ENCODE data around the gene PGF.
"Not testable (repeated sequence)": the region's sequence is repeated elsewhere in the genome, so short reads cannot be mapped to it uniquely, and the experiment has no call there.

PGF gene

DNA sequence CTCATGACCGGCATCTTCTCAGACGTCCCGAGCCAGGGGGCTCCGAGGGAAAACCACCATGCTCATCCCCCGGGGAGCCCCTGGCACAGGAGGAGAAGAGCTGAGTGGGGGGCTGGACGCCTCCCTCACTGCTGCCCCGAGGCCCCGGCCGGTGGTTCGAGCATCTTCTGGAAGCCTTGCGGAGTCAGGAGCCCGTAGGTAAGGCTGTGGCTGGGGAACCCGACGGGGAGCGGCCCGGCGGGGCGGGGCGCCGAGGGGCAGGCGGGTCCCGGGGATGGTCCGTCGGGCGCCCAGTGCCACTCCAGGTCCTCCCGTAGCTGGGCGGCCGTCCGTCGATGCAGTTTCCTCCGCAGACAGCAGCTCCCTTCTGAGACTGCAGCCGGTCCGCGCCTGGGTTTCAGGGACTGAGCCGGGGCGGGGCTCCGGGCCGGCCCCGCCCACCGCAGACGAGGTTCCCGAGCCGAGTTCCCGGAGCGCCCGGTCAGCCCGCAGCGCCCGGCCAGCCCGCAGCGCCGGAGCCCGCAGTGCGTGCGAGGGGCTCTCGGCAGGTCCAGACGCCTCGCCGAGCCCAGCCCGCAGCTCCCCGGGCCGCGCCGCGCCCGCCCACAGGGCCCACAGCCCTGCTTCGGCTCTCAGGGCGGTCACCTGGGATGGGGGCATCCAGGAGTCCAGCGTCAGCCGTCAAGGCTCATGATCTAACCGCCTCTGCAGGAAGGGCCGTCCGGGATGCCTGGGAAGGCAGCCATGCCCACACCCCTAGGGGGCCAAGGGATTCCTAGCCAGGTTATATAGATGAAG lies at the start of gene PGF:
Gene PGF, minus strand, starts transcription at position 369 of the 798 bp plus-strand sequence. Its CDS starts 355 bp downstream, at position 14.
- peak; percentile 38 to 51 for DNase-seq

GRCh38 chr14:75003250-75004027 lies 48.0 kb upstream of the PGF start:
- DNase-seq: peak in 1 of 2 donors; percentile 7

DNA sequence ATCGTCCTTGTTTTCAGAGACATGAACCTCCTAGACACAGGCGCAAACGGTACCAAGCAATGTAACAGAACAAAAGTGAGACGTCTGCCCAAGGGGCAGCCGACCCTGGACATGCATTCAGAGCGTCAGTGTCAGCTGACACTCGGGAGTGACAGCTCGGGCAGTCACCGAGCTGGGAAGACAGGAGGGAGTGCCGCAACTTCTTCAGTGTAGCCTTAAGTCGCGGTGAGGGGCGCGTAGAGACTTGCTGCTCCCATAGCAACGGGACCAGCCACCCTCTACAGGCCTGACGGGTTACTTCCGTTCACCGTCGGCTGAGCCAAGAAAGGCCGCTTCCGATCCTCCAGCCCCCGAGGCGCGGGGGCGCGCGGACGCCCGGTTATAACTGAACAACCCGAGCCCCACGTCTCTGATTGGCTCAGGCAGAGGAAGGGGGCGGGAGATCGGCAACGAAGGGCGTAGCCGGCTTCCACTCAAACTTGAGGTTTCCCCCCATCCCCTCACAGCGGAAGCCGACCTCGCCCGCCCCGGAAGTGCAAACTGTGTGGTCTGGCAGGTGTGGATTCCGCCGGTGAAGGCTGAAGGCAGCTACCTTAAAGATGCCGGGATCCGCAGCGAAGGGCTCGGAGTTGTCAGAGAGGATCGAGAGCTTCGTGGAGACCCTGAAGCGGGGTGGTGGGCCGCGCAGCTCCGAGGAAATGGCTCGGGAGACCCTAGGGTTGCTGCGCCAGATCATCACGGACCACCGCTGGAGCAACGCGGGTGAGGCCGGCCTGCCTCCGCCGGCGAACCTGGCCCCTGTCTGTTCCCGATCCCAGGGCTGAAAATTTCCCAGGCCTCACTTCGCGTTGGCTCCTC lies 47.2 kb upstream of the PGF start, which contains the start of gene EIF2B2:
Gene EIF2B2, plus strand, starts transcription at position 530 of the 858 bp plus-strand sequence. Its CDS starts 70 bp downstream, at position 600.
- peak; percentile 99 for DNase-seq

DNA sequence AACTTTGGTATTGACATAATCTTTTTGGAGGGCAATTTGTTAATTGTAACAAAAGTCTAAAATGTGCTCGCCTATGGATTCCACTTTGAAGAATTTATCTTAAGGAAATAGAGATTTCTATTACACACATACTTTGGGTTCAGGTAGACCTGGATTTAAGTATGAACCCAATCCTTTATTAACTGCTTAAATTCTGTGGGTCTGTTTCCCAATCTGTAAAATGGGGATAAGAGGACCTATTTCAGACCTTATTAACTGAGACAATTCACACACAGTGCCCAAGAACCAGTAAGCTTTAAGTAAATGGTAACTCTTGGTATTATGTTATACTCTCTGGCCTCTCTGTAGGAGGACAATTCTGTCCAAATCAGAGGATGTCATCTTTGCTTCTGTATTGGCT lies 46.5 kb upstream of the PGF start:
- no peak for DNase-seq

- DNase-seq: no peak
Measured at GRCh38 chr14:75001261-75001660, 45.9 kb upstream of the PGF start.

GRCh38 chr14:74995781-74996180 lies 40.4 kb upstream of the PGF start:
- not testable (repeated sequence) for DNase-seq

DNA sequence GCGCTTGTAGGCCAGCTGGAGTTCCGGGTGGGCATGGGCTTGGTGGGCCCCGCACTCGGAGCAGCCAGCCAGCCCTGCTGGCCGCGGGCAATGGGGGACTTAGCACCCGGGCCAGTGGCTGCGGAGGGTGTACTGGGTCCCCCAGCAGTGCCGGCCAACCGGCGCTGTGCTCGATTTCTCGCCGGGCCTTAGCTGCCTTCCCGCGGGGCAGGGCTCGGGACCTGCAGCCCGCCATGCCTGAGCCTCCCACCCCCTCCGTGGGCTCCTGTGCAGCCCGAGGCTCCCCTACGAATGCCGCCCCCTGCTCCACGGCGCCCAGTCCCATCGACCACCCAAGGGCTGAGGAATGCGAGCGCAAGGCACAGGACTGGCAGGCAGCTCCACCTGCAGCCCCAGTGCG lies 38.8 kb upstream of the PGF start:
- not testable (repeated sequence) for DNase-seq

GRCh38 chr14:74988993-74989392 lies 33.6 kb upstream of the PGF start:
- DNase-seq: no peak

GRCh38 chr14:74988131-74988530 lies 32.7 kb upstream of the PGF start:
- no peak for DNase-seq

GRCh38 chr14:74985806-74986205 lies 30.4 kb upstream of the PGF start:
- DNase-seq: no peak

DNA sequence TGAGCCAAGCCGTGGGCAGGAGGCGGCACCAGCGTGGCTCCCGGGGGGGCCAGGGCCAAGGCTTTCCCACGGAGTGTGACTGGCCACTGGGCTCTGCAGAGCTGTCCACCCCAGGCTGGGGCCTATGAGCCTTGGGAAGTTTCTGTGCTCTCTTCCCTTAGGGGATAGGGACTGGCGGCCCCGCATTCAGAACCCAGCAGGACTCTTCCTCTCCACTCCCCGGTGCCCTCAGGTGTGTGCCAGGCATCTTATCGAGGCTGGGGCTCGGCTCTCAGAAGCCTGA lies 29.6 kb upstream of the PGF start:
- no peak for DNase-seq

DNA sequence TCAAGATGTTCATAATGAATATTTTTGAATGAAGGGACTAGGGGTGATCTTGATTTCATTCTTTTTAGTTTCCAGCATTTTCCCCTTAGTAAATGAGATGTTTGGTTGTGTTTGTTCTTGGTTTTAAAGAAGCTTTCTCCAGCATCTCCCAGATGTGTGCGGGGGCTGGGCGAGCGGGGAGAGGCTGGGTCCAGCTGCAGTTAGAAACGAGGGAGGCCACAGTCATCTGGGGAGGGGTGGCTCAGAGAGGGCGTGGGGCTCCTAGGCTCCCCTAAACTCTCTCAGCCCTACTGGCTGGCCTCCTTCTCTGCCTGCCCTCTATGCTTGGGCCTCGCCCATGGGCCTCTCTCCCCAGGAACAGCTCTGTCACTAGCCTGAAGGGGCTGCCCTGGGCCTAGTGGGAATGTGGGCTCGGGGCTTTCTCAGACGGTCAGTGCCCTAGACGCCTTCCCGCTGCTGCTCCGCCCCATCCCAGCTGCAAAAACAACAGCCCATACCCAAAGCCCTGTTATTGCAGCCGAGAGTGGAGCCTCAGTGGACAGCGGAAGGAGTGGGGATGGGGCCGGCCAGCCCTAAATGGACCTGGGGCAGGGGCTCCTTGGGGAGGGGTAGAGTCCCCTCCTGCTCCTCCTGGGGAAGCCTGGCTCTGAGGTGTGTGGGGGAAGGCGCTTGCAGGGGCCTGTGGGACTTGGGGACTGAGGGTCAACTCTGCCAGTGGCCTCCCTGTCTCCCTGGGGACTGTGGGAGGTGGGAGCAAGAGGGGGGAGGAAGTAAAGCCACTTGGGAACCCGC lies 29.0 kb upstream of the PGF start:
- no peak for DNase-seq

DNA sequence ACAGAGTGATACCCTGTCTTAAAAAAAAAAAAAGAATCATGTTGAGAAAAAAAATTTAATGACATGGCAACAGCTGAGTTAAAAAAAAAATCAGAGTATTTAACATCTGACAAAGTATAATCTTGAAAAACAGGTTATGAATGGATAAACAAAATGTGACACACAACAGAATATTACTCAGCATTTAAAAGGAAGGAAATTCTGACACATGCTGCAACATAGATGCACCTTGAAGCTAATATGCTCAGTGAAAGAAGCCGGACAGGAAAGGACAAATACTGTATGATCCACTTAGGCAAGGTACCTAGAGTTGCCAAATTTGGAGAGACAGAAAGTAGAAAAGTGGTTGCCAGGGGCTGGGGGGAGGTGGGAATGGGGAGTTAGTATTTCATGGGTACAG lies 27.9 kb upstream of the PGF start:
- no peak for DNase-seq

DNA sequence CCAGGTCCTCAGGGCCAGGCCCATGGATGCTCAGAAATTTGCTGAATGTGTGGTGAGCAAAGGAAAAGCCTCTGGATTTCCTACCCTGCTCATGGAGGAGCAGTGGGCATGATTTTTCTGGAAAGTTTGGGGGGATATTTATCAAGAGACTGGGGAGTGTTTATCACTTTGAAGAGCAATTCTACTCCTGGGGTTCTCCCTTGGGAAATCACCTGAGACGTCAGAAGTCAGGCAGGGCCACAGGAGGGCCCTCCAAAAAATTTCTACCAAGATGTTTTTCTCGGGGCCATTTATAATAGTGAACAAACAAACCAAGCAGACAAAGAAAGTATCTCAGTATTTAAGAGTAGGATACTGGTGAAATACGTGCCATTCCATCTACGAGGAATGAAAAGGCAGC lies 27.3 kb upstream of the PGF start:
- DNase-seq: no peak

GRCh38 chr14:74981833-74982232 lies 26.4 kb upstream of the PGF start:
- DNase-seq: no peak

DNA sequence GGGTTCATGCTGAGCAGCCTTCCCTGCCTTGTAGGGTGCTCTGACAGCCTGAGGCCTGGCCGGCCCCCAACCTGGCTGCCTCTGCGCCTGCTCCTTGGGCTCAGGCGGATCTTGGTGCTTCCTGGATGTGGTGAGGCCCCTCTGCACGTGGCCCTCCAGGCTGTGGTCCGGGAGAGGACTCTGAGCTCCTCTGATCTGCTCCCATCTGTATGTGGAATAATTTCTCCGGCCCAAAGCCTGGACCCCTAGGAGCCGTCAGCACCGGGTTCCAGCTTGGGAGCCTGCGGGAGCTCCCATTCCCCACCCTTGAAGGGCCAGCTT lies 26.0 kb upstream of the PGF start:
- DNase-seq: no peak

DNA sequence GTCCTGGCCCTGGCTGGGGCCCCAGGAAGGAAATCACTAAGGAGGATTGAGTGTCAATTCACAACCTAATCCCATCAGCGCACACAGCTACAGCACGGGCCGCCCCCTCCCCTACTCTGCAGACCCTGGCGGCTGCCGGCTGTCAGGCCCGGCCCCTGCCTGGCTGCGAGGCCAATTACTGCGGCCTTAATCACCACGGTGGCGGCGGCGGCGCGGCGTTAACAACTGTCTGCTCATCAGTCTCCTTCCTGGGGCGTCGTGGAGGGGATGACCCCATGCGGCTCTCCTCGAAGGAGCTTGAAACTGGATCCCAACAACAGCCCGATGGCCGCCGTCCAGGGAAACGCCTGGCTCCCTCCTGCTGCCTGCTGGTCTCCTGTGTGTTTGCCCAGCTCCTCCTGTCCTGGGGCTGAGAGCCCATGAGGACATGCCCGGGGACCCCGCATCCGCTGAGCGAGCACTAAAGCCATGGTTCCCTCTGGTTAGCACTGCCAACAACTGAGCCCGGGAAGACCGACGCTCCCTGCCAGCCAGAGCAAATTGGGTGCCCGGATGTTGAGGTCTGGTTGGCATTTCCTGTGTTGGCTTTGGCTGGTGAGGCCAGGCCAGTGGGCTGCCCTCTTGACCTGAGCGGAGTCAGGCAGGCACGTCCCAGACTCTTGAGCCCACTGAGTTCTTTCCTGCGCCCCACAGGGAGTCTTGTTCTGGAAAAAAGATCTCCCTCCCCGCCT lies 25.5 kb upstream of the PGF start:
- no peak for DNase-seq

- DNase-seq: no peak
Measured at GRCh38 chr14:74980398-74980730, 25.0 kb upstream of the PGF start.

GRCh38 chr14:74979442-74980397 lies 24.3 kb upstream of the PGF start:
- no peak for DNase-seq

GRCh38 chr14:74979029-74979428 lies 23.6 kb upstream of the PGF start:
- no peak for DNase-seq

GRCh38 chr14:74978416-74978947 lies 23.1 kb upstream of the PGF start:
- no peak for DNase-seq

All from CD4-positive, alpha-beta T cell treated with Interleukin-1 beta for 1 hour (primary cell).